Endodermal cell (in vitro differentiated cells): Measurements from ENCODE around the gene THAP11. TPM values are rescaled to one million over a fixed set of nuclear protein-coding genes. Genes with fewer than 3 reads are reported as not detected.

Experiments used
- DNase-seq: peaks from one replicate; pipeline ENCODE4 v3.0.0-alpha.2; 2017
- H3K27ac ChIP-seq: 2 replicates; pipeline ENCODE4 v1.5.1; 2013; ENCODE audit warnings: mild to moderate bottlenecking, low read depth, low read length, moderate library complexity
- H3K27me3 ChIP-seq: 2 replicates; pipeline ENCODE4 v1.6.1; 2013; ENCODE audit warnings: mild to moderate bottlenecking, low read length, moderate library complexity; ENCODE audit not compliant: insufficient read depth, control insufficient read depth, poor library complexity, severe bottlenecking
- H3K36me3 ChIP-seq: 2 replicates; pipeline ENCODE4 v1.7.0; 2013; ENCODE audit warnings: mild to moderate bottlenecking, low read length, moderate library complexity; ENCODE audit not compliant: control insufficient read depth, insufficient read depth
- H3K4me1 ChIP-seq: one replicate; pipeline ENCODE4 v1.7.0; 2013; ENCODE audit warnings: low read length; ENCODE audit not compliant: control insufficient read depth, insufficient read depth
- H3K4me3 ChIP-seq: 2 replicates; pipeline ENCODE4 v1.5.1; 2013; ENCODE audit warnings: mild to moderate bottlenecking, low read length, moderate library complexity
- H3K9ac ChIP-seq: 2 replicates; pipeline ENCODE4 v1.6.1; 2013; ENCODE audit warnings: mild to moderate bottlenecking, low read length, moderate library complexity; ENCODE audit not compliant: poor library complexity, severe bottlenecking; ENCODE audit errors: extremely low read depth
- H3K9me3 ChIP-seq: 2 replicates; pipeline ENCODE4 v1.6.1; 2013; ENCODE audit warnings: mild to moderate bottlenecking, low read length, moderate library complexity; ENCODE audit not compliant: control insufficient read depth
- H3K27ac Mint-ChIP-seq: 2 replicates; pipeline ENCODE4 v1.8.0; 2020; ENCODE audit warnings: mixed read lengths
- H3K27me3 Mint-ChIP-seq: 2 replicates; pipeline ENCODE4 v1.8.0; 2021; ENCODE audit warnings: mild to moderate bottlenecking, mixed read lengths; ENCODE audit not compliant: insufficient read depth
- H3K36me3 Mint-ChIP-seq: 2 replicates; pipeline ENCODE4 v1.8.0; 2020; ENCODE audit warnings: low read depth, mixed read lengths
- H3K4me1 Mint-ChIP-seq: 2 replicates; pipeline ENCODE4 v1.8.0; 2020; ENCODE audit warnings: mixed read lengths
- H3K4me3 Mint-ChIP-seq: 2 replicates; pipeline ENCODE4 v1.8.0; 2020; ENCODE audit warnings: mild to moderate bottlenecking, moderate library complexity, mixed read lengths
- H3K9me3 Mint-ChIP-seq: 2 replicates; pipeline ENCODE4 v1.8.0; 2020; ENCODE audit warnings: mild to moderate bottlenecking, mixed read lengths
- CTCF ChIP-seq: fragments of 200-600 bp; sonication (generic); conservative IDR thresholded peaks from 2 replicates; pipeline ENCODE4 v1.5.0; 2021; ENCODE audit warnings: antibody characterized with exemption, mild to moderate bottlenecking
- WGBS, 2 experiments: methylation state at CpG; one replicate each; pipeline versions ENCODE4 v1.1.5 to v1.1.7; 2013; ENCODE audit warnings: missing lambda C conversion rate in 2 of 2, mixed read lengths in 1 of 2; ENCODE audit not compliant: insufficient coverage in 1 of 2, insufficient read length in 1 of 2; 5-methylcytosine and 5-hydroxymethylcytosine counted together
- total RNA-seq, 2 donors: library from RNA; stranded (reverse); fragmentation: NEBNext Ultra II Directional in 1 of 2; extraction: Animal tissue kit (Norgen Biotek cat#: 25700) in 1 of 2; gene quantifications; 2 replicates in 1 of 2; 3 replicates in 1 of 2; pipeline ENCODE4 v1.2.1, GENCODE V29; 2021

The THAP11 gene
- total RNA-seq, 2 donors from 2014 or later: 28.0 to 32.9 TPM

GRCh38 chr16:67801241-67801640 is 40.9 kb upstream of the THAP11 start:
- Histone ChIP-seq H3K4me1 (no peaks in the 10 kb centered on the region), H3K4me3 (no peak overlapping the region), H3K36me3 (peaks cover 38% of the 10 kb centered on the region), H3K27me3 (no peaks in the 10 kb centered on the region), H3K9me3 (no peaks in the 10 kb centered on the region), H3K9ac (no peak overlapping the region), H3K27ac (no peak overlapping the region)
- no peak overlapping the region for H3K27ac Mint-ChIP-seq
- 82 to 87% methylated on average over 1 of the region's 1 CpG for WGBS, 2 experiments
- peaks cover 22% of the 10 kb centered on the region for H3K4me1 Mint-ChIP-seq
- no peak for DNase-seq
- no peak for TF ChIP-seq CTCF
- H3K4me3 Mint-ChIP-seq: no peak overlapping the region
- H3K9me3 Mint-ChIP-seq: no peaks in the 10 kb centered on the region
- H3K36me3 Mint-ChIP-seq: peaks cover 54% of the 10 kb centered on the region
- no peaks in the 10 kb centered on the region for H3K27me3 Mint-ChIP-seq

- WGBS, 2 experiments: 96 to 100% methylated on average over 2 of the region's 2 CpGs
- Mint-ChIP-seq H3K27ac (no peak overlapping the region), H3K4me3 (no peak overlapping the region), H3K4me1 (peaks cover 22% of the 10 kb centered on the region), H3K27me3 (no peaks in the 10 kb centered on the region), H3K9me3 (no peaks in the 10 kb centered on the region), H3K36me3 (peaks cover 48% of the 10 kb centered on the region)
- Histone ChIP-seq H3K9ac (no peak overlapping the region), H3K27ac (no peak overlapping the region), H3K36me3 (peaks cover 32% of the 10 kb centered on the region), H3K4me3 (no peak overlapping the region), H3K4me1 (no peaks in the 10 kb centered on the region), H3K27me3 (no peaks in the 10 kb centered on the region), H3K9me3 (no peaks in the 10 kb centered on the region)
- TF ChIP-seq CTCF: no peak
- no peak for DNase-seq
These were observed 40.2 kb upstream of the THAP11 start for GRCh38 chr16:67801883-67802282.

GRCh38 chr16:67803894-67804293 is 38.2 kb upstream of the THAP11 start:
- Mint-ChIP-seq H3K9me3 (no peaks in the 10 kb centered on the region), H3K27ac (no peak overlapping the region), H3K4me1 (peaks cover 18% of the 10 kb centered on the region), H3K27me3 (no peaks in the 10 kb centered on the region), H3K36me3 (peaks cover 40% of the 10 kb centered on the region), H3K4me3 (no peak overlapping the region)
- Histone ChIP-seq H3K27me3 (no peaks in the 10 kb centered on the region), H3K27ac (no peak overlapping the region), H3K9ac (no peak overlapping the region), H3K36me3 (peaks cover 29% of the 10 kb centered on the region), H3K9me3 (no peaks in the 10 kb centered on the region), H3K4me3 (no peak overlapping the region), H3K4me1 (no peaks in the 10 kb centered on the region)
- no peak for DNase-seq
- TF ChIP-seq CTCF: no peak
- 96 to 100% methylated on average over 2 to 3 of the region's 3 CpGs for WGBS, 2 experiments
